Liver (tissue), 9 donors: ENCODE data around the gene TRAPPC3L. TPM values are rescaled to one million over a fixed set of nuclear protein-coding genes. Genes with fewer than 3 reads are reported as not detected.

ENCODE experiments used
- DNase-seq: peaks from one replicate; pipeline ENCODE4 v3.0.0-alpha.2; 2017; ENCODE audit warnings: low spot score
- H3K27ac ChIP-seq, 2 donors: one replicate each; pipeline ENCODE4 v1.7.0; 2013; ENCODE audit warnings: inconsistent platforms in 2 of 2, low read length in 2 of 2, control low read depth in 1 of 2, low read depth in 1 of 2, mild to moderate bottlenecking in 1 of 2
- H3K27me3 ChIP-seq, 4 donors: one replicate each; pipeline versions ENCODE4 v1.6.1 to v1.7.0; 2013; ENCODE audit warnings: low read length in 3 of 4, inconsistent platforms in 1 of 4, mild to moderate bottlenecking in 1 of 4, moderate library complexity in 1 of 4; ENCODE audit not compliant: control insufficient read depth in 4 of 4, insufficient read depth in 4 of 4
- H3K36me3 ChIP-seq, 4 donors: one replicate each; pipeline versions ENCODE4 v1.6.1 to v1.7.0; 2013; ENCODE audit warnings: low read length in 3 of 4, mild to moderate bottlenecking in 3 of 4, low read depth in 1 of 4, moderate library complexity in 1 of 4; ENCODE audit not compliant: control insufficient read depth in 4 of 4, insufficient read depth in 3 of 4
- H3K4me1 ChIP-seq, 4 donors: one replicate each; pipeline versions ENCODE4 v1.6.1 to v1.7.0; 2013; ENCODE audit warnings: low read length in 3 of 4, mild to moderate bottlenecking in 3 of 4, moderate library complexity in 1 of 4; ENCODE audit not compliant: control insufficient read depth in 4 of 4, insufficient read depth in 4 of 4
- H3K4me3 ChIP-seq, 3 donors: one replicate each; pipeline versions ENCODE4 v1.6.1 to v1.7.0; 2013; ENCODE audit warnings: low read length in 3 of 3, control low read depth in 1 of 3, low read depth in 1 of 3, mild to moderate bottlenecking in 1 of 3
- H3K9ac ChIP-seq, 2 donors: one replicate each; pipeline ENCODE4 v1.7.0; 2013; ENCODE audit warnings: low read length in 2 of 2, mild to moderate bottlenecking in 2 of 2, moderate library complexity in 2 of 2, control low read depth in 1 of 2, low read depth in 1 of 2
- H3K9me3 ChIP-seq, 4 donors: one replicate each; pipeline versions ENCODE4 v1.6.1 to v1.7.0; 2013; ENCODE audit warnings: low read length in 3 of 4; ENCODE audit not compliant: control insufficient read depth in 4 of 4
- CTCF ChIP-seq: fragments of 150-350 bp; IDR thresholded peaks from 2 replicates; pipeline ENCODE4 v1.5.1; 2017; ENCODE audit warnings: improper control_type of control experiment, low read depth, low read length; ENCODE audit not compliant: missing input control
- EGR1 ChIP-seq, 2 donors: IDR thresholded peaks; 2 replicates each; pipeline ENCODE4 v1.6.1; 2016 to 2018; ENCODE audit warnings: antibody characterized with exemption in 2 of 2, low read depth in 2 of 2
- FOXA1 ChIP-seq: IDR thresholded peaks from 2 replicates; pipeline ENCODE4 v1.6.1; 2016; ENCODE audit warnings: antibody characterized with exemption
- FOXA2 ChIP-seq: IDR thresholded peaks from 2 replicates; pipeline ENCODE4 v1.6.1; 2016; ENCODE audit warnings: antibody characterized with exemption
- GABPA ChIP-seq, 2 donors: IDR thresholded peaks in 1 of 2; conservative IDR thresholded peaks in 1 of 2; 2 replicates each; pipeline ENCODE4 v1.6.1; 2016; ENCODE audit warnings: antibody characterized with exemption in 2 of 2, mild to moderate bottlenecking in 1 of 2, moderate library complexity in 1 of 2
- HNF4A ChIP-seq, 2 donors: conservative IDR thresholded peaks; 2 replicates each; pipeline ENCODE4 v1.6.1; 2016; ENCODE audit warnings: antibody characterized with exemption in 2 of 2, mild to moderate bottlenecking in 2 of 2
- HNF4G ChIP-seq: IDR thresholded peaks from 2 replicates; pipeline ENCODE4 v1.6.1; 2016; ENCODE audit warnings: antibody characterized with exemption
- JUND ChIP-seq, 2 donors: IDR thresholded peaks; 2 replicates each; pipeline ENCODE4 v1.6.1; 2016; ENCODE audit warnings: antibody characterized with exemption in 2 of 2
- MAX ChIP-seq: IDR thresholded peaks from 2 replicates; pipeline ENCODE4 v1.6.1; 2016; ENCODE audit warnings: antibody characterized with exemption
- NR2F2 ChIP-seq: IDR thresholded peaks from 2 replicates; pipeline ENCODE4 v1.6.1; 2016; ENCODE audit warnings: antibody characterized with exemption
- RAD21 ChIP-seq, 2 donors: IDR thresholded peaks; 2 replicates each; pipeline ENCODE4 v1.6.1; 2016; ENCODE audit warnings: antibody characterized with exemption in 2 of 2, mild to moderate bottlenecking in 2 of 2
- REST ChIP-seq: IDR thresholded peaks from 2 replicates; pipeline ENCODE4 v1.6.1; 2016; ENCODE audit warnings: antibody characterized with exemption, mild to moderate bottlenecking
- RXRA ChIP-seq, 2 donors: IDR thresholded peaks; 2 replicates each; pipeline ENCODE4 v1.6.1; 2017 to 2018; ENCODE audit warnings: antibody characterized with exemption in 2 of 2, mild to moderate bottlenecking in 1 of 2
- SP1 ChIP-seq: IDR thresholded peaks from 2 replicates; pipeline ENCODE4 v1.6.1; 2018; ENCODE audit warnings: antibody characterized with exemption, mild to moderate bottlenecking
- TAF1 ChIP-seq: conservative IDR thresholded peaks from 2 replicates; pipeline ENCODE4 v1.6.1; 2016; ENCODE audit warnings: antibody characterized with exemption, mild to moderate bottlenecking
- YY1 ChIP-seq: IDR thresholded peaks from 2 replicates; pipeline ENCODE4 v1.6.1; 2016; ENCODE audit warnings: antibody characterized with exemption, mild to moderate bottlenecking
- ZBTB33 ChIP-seq: IDR thresholded peaks from 2 replicates; pipeline ENCODE4 v1.6.1; 2016; ENCODE audit warnings: antibody characterized with exemption
- WGBS: extraction: QIAGEN DNeasy Blood & Tissue Kit; methylation state at CpG from one replicate; pipeline ENCODE4 v1.1.7; 2013; 5-methylcytosine and 5-hydroxymethylcytosine counted together
- polyA plus RNA-seq, 2 donors: library from polyadenylated mRNA; stranded (reverse) in 1 of 2; unstranded in 1 of 2; fragments of 200-250 nt in 1 of 2; fragments of >200 nt in 1 of 2; fragmentation: Nextera tagmentation in 1 of 2; extraction: Ambion mirVana in 1 of 2; gene quantifications; one replicate each; pipeline versions ENCODE4 v1.2.1 to v1.2.3, GENCODE V29; 2013 to 2015
- total RNA-seq, 2 donors: library from RNA; depleted of rRNA; stranded (reverse); fragments of >200 nt; gene quantifications; one replicate each; pipeline ENCODE4 v1.2.3, GENCODE V29; 2014
- TF ChIP-seq, protein P1 (sequence below): IDR thresholded peaks from 2 replicates; pipeline ENCODE4 v1.6.1; 2016; ENCODE audit warnings: antibody characterized with exemption
- donor health status: healthy.
- donor health status: healthy.
- donor health status: healthy.
- donor health status: healthy.
- donor health status: healthy.

The TRAPPC3L gene
- total and polyA plus RNA-seq, 4 donors, result 0.08 to 0.21 (median 0.16) TPM

DNA sequence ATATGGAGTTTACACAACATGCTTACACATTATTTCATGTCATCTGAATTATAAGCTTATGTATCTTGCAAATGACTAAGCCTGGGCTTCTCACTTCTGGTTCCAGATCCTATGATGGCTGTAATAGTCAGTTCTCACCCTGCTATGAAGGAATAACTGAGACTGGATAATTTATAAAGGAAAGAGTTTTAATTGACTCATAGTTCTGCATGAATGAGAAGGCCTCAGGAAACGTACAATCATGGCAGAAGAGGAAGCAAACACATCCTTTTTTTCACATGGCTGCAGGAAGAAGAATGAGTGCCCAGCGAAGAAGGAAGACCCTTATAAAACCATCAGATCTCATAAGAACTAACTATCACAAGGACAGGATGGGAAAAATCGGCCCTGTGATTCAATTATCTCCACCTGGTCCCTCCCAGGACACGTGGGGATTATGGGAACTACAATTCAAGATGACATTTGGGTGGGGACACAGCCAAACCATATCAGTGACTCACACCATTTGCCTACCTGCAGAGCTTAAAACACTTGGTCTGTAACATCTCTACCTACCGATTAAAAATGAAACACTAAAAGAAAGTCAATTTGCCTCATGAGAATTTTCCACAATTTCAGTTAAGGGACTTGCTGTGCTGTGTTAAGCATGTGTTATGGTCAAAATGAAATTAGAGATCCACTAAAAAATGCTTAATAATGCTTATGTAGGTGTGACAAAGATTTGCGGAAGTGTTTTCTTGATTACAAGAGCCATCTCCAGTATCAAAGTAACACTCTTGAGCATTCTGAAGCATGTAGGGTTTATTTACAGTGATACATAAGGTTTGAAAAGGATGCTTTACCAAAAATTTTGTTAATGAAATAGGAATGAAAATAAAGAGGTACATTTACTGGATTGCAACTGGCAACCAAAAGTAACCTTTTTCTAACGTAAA is 23.6 kb upstream of the TRAPPC3L start:
- 76% methylated on average over 7 of the region's 7 CpGs for WGBS
- peaks cover 0 to 2% (median 0%) of the 10 kb centered on the region in 4 donors for H3K36me3 ChIP-seq
- DNase-seq, result no peak
- no peak overlapping the region for H3K4me3 ChIP-seq
- no peak overlapping the region for H3K9ac ChIP-seq
- H3K27ac ChIP-seq, result no peak overlapping the region
- no peaks in the 10 kb centered on the region for H3K9me3 ChIP-seq
- H3K4me1 ChIP-seq, result peaks cover 0 to 19% (median 16%) of the 10 kb centered on the region in 4 donors
- peaks cover 0 to 3% (median 0%) of the 10 kb centered on the region in 4 donors for H3K27me3 ChIP-seq
- TF ChIP-seq SP1 (no peak), ZBTB33 (no peak), TAF1 (no peak), JUND (IDR thresholded peaks at IDR 0.05) (no peak), RXRA (IDR thresholded peaks at IDR 0.05) (no peak), YY1 (no peak), FOXA2 (no peak), EGR1 (IDR thresholded peaks at IDR 0.05; ENCODE audit: low read depth in 2 of 2) (no peak), MAX (no peak), FOXA1 (no peak), GABPA (IDR thresholded peaks at IDR 0.05 in 1 of 2, conservative IDR thresholded peaks at IDR 0.05 in 1 of 2) (no peak), CTCF (no peak), NR2F2 (no peak), REST (no peak), RAD21 (IDR thresholded peaks at IDR 0.05) (no peak), HNF4A (conservative IDR thresholded peaks at IDR 0.05) (no peak), HNF4G (no peak)
- TF ChIP-seq, protein P1, sequence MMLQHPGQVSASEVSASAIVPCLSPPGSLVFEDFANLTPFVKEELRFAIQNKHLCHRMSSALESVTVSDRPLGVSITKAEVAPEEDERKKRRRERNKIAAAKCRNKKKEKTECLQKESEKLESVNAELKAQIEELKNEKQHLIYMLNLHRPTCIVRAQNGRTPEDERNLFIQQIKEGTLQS, result no peak
